HG02678 (cell line): ENCODE measurements around the gene RPL10A.
"Not testable (repeated sequence)": the region's sequence is repeated elsewhere in the genome, so short reads cannot be mapped to it uniquely, and the experiment has no call there.

Source experiments
- ATAC-seq: cut with Tn5 transposase; IDR thresholded peaks from one replicate; pipeline ENCODE4 v1.9.1; 2021; ENCODE audit warnings: mild to moderate bottlenecking, moderate library complexity; ENCODE audit not compliant: unreplicated experiment

Gene RPL10A

GRCh38 chr6:35468181-35468979 is at the start of gene RPL10A:
Gene RPL10A (plus strand): TSS chr6:35468401. CDS start chr6:35468435, 34 bp downstream.
- ATAC-seq = peak; percentile 87

- no peak for ATAC-seq
These were observed 48.8 kb upstream of the RPL10A start for GRCh38 chr6:35419417-35419816.

GRCh38 chr6:35419961-35420360 is 48.2 kb upstream of the RPL10A start:
- ATAC-seq = no peak

- no peak for ATAC-seq
These were observed 42.9 kb upstream of the RPL10A start for GRCh38 chr6:35425284-35425683.

- no peak for ATAC-seq
These were observed 42.1 kb upstream of the RPL10A start for GRCh38 chr6:35426074-35426473.

- no peak for ATAC-seq
These were observed 40.8 kb upstream of the RPL10A start for GRCh38 chr6:35427435-35427834.

- no peak for ATAC-seq
These were observed 40.3 kb upstream of the RPL10A start for GRCh38 chr6:35427851-35428321.

- ATAC-seq = no peak
These were observed 39.6 kb upstream of the RPL10A start for GRCh38 chr6:35428421-35429149.

GRCh38 chr6:35429463-35429862 is 38.7 kb upstream of the RPL10A start:
- ATAC-seq = no peak

GRCh38 chr6:35432291-35432690 is 35.9 kb upstream of the RPL10A start:
- no peak for ATAC-seq

- ATAC-seq = not testable (repeated sequence)
These were observed 35.5 kb upstream of the RPL10A start for GRCh38 chr6:35432702-35433101.

GRCh38 chr6:35435074-35435837 is 32.9 kb upstream of the RPL10A start:
- ATAC-seq = no peak

- ATAC-seq = no peak
These were observed 31.9 kb upstream of the RPL10A start for GRCh38 chr6:35436071-35436857.

GRCh38 chr6:35438378-35439065 is 29.7 kb upstream of the RPL10A start:
- not testable (repeated sequence) for ATAC-seq

- ATAC-seq = no peak
These were observed 28.9 kb upstream of the RPL10A start for GRCh38 chr6:35439308-35439707.

GRCh38 chr6:35441205-35441604 is 27.0 kb upstream of the RPL10A start:
- ATAC-seq = no peak

GRCh38 chr6:35441642-35442041 is 26.6 kb upstream of the RPL10A start:
- ATAC-seq = no peak

- no peak for ATAC-seq
These were observed 25.5 kb upstream of the RPL10A start for GRCh38 chr6:35442693-35443092.

- no peak for ATAC-seq
These were observed 24.7 kb upstream of the RPL10A start for GRCh38 chr6:35443341-35444030.
